ENCODE data around the gene ADH6.

DNA sequence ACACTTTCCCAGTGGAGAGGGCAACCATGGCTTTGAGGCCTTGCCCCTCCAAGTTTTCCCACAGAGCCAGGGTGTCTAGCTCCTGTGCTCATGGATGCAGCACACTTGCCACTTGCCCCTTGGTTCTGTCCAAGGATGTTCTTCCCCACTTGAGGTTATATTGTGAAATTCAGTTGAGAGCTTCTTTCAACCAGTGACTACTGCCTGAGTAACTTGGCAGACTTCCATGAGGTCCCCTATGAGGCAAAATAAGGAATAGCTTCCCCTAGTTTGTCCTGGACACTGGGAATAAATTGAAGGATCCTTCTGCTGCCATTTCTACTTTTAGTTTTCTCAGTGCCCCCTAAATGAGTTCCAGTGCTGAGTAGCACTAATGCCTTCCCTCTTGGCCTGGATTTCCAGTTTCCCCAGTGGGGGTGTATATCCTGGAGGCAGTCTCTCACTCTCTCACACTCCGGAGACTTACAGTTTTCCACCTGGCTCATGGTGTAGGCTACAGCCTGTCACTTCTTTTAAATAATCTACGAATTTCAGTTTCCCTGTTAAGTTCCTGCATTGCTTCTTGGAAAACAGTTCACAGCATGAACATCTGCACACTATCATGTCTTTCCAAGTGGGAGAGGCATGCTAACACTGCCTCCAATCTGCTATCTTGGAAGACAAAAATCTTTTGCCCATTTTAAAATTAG is 38.5 kb downstream of the ADH6 start:
- TF ChIP-seq, protein P1, sequence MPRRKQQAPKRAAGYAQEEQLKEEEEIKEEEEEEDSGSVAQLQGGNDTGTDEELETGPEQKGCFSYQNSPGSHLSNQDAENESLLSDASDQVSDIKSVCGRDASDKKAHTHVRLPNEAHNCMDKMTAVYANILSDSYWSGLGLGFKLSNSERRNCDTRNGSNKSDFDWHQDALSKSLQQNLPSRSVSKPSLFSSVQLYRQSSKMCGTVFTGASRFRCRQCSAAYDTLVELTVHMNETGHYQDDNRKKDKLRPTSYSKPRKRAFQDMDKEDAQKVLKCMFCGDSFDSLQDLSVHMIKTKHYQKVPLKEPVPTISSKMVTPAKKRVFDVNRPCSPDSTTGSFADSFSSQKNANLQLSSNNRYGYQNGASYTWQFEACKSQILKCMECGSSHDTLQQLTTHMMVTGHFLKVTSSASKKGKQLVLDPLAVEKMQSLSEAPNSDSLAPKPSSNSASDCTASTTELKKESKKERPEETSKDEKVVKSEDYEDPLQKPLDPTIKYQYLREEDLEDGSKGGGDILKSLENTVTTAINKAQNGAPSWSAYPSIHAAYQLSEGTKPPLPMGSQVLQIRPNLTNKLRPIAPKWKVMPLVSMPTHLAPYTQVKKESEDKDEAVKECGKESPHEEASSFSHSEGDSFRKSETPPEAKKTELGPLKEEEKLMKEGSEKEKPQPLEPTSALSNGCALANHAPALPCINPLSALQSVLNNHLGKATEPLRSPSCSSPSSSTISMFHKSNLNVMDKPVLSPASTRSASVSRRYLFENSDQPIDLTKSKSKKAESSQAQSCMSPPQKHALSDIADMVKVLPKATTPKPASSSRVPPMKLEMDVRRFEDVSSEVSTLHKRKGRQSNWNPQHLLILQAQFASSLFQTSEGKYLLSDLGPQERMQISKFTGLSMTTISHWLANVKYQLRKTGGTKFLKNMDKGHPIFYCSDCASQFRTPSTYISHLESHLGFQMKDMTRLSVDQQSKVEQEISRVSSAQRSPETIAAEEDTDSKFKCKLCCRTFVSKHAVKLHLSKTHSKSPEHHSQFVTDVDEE (CRISPR knock-in tag; IDR thresholded peaks at IDR 0.05): no peak
- TF ChIP-seq ZFP3 (CRISPR knock-in tag; IDR thresholded peaks at IDR 0.05): no peak
- TF ChIP-seq RARB (CRISPR knock-in tag; IDR thresholded peaks at IDR 0.05): no peak
- no peak for TF ChIP-seq PPARA (CRISPR knock-in tag; IDR thresholded peaks at IDR 0.05; ENCODE audit: borderline replicate concordance)
- no peak for TF ChIP-seq ZNF565 (CRISPR knock-in tag; conservative IDR thresholded peaks at IDR 0.05; ENCODE audit: low read depth)
- TF ChIP-seq, protein P2, sequence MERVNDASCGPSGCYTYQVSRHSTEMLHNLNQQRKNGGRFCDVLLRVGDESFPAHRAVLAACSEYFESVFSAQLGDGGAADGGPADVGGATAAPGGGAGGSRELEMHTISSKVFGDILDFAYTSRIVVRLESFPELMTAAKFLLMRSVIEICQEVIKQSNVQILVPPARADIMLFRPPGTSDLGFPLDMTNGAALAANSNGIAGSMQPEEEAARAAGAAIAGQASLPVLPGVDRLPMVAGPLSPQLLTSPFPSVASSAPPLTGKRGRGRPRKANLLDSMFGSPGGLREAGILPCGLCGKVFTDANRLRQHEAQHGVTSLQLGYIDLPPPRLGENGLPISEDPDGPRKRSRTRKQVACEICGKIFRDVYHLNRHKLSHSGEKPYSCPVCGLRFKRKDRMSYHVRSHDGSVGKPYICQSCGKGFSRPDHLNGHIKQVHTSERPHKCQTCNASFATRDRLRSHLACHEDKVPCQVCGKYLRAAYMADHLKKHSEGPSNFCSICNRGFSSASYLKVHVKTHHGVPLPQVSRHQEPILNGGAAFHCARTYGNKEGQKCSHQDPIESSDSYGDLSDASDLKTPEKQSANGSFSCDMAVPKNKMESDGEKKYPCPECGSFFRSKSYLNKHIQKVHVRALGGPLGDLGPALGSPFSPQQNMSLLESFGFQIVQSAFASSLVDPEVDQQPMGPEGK (CRISPR knock-in tag; IDR thresholded peaks at IDR 0.05; ENCODE audit: borderline replicate concordance): no peak
- TF ChIP-seq GLIS3 (CRISPR knock-in tag; IDR thresholded peaks at IDR 0.05): no peak
- TF ChIP-seq, protein P3, sequence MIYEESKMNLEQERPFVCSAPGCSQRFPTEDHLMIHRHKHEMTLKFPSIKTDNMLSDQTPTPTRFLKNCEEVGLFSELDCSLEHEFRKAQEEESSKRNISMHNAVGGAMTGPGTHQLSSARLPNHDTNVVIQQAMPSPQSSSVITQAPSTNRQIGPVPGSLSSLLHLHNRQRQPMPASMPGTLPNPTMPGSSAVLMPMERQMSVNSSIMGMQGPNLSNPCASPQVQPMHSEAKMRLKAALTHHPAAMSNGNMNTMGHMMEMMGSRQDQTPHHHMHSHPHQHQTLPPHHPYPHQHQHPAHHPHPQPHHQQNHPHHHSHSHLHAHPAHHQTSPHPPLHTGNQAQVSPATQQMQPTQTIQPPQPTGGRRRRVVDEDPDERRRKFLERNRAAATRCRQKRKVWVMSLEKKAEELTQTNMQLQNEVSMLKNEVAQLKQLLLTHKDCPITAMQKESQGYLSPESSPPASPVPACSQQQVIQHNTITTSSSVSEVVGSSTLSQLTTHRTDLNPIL (CRISPR knock-in tag; IDR thresholded peaks at IDR 0.05; ENCODE audit: low read depth): no peak
- TF ChIP-seq ZFP30 (CRISPR knock-in tag; IDR thresholded peaks at IDR 0.05): no peak
- TF ChIP-seq CSDC2 (CRISPR knock-in tag; IDR thresholded peaks at IDR 0.05): no peak
- no peak for TF ChIP-seq ARNTL (CRISPR knock-in tag; IDR thresholded peaks at IDR 0.05; ENCODE audit: borderline replicate concordance, low read depth)
- TF ChIP-seq ZC3H10 (CRISPR knock-in tag; IDR thresholded peaks at IDR 0.05): no peak
- no peak for TF ChIP-seq ZNF70 (CRISPR knock-in tag; IDR thresholded peaks at IDR 0.05)
